Spleen (tissue), 11 donors: ENCODE results near the gene ADARB1. TPM values are rescaled to one million over a fixed set of nuclear protein-coding genes. Genes with fewer than 3 reads are reported as not detected.

Experiments used
- DNase-seq: peaks from one replicate; pipeline ENCODE4 v3.0.0-alpha.2; 2020
- H3K27ac ChIP-seq, 8 donors: fragments of 200-600 bp; sonication (generic) in 7 of 8; 1 replicate in 4 of 8; 2 replicates in 4 of 8; pipeline versions ENCODE4 v1.5.0 to v1.8.0; 2016 to 2021; ENCODE audit warnings: inconsistent platforms in 4 of 8, mild to moderate bottlenecking in 4 of 8, moderate library complexity in 1 of 8
- H3K27me3 ChIP-seq, 7 donors: fragments of 200-600 bp; sonication (generic) in 6 of 7; replicated peaks in 1 of 7; 1 replicate in 4 of 7; 2 replicates in 3 of 7; pipeline versions ENCODE4 v1.5.0 to v1.8.0; 2016 to 2021; ENCODE audit warnings: inconsistent platforms in 3 of 7, mild to moderate bottlenecking in 1 of 7
- H3K36me3 ChIP-seq, 6 donors: fragments of 200-600 bp; sonication (generic) in 5 of 6; 1 replicate in 4 of 6; 2 replicates in 2 of 6; pipeline versions ENCODE4 v1.5.0 to v1.8.0; 2016 to 2021; ENCODE audit warnings: inconsistent platforms in 2 of 6
- H3K4me1 ChIP-seq, 6 donors: fragments of 200-600 bp; sonication (generic) in 5 of 6; 1 replicate in 3 of 6; 2 replicates in 3 of 6; pipeline versions ENCODE4 v1.5.0 to v1.8.0; 2016 to 2021; ENCODE audit warnings: inconsistent platforms in 3 of 6
- H3K4me3 ChIP-seq, 8 donors: fragments of 200-600 bp; sonication (generic) in 7 of 8; 1 replicate in 4 of 8; 2 replicates in 4 of 8; pipeline versions ENCODE4 v1.5.0 to v1.8.0; 2016 to 2021; ENCODE audit warnings: inconsistent platforms in 4 of 8, mild to moderate bottlenecking in 4 of 8, moderate library complexity in 2 of 8
- H3K9me3 ChIP-seq, 8 donors: fragments of 200-600 bp; sonication (generic) in 7 of 8; 1 replicate in 4 of 8; 2 replicates in 4 of 8; pipeline versions ENCODE4 v1.5.0 to v1.8.0; 2016 to 2021; ENCODE audit warnings: inconsistent platforms in 4 of 8
- POLR2A ChIP-seq, 3 donors: fragments of 450-650 bp; IDR thresholded peaks; one replicate each; pipeline ENCODE4 v1.5.1; 2017; ENCODE audit warnings: antibody characterized with exemption in 3 of 3, mild to moderate bottlenecking in 1 of 3
- POLR2AphosphoS5 ChIP-seq, 3 donors: sonication (generic); formaldehyde crosslinking; IDR thresholded peaks; one replicate each; pipeline ENCODE4 v1.5.1; 2017; ENCODE audit warnings: antibody characterized with exemption in 3 of 3
- WGBS, 5 donors: extraction: QIAGEN DNeasy Blood & Tissue Kit in 3 of 5; methylation state at CpG; one replicate each; pipeline versions ENCODE4 v1.1.5 to v1.1.7; 2013 to 2018; 5-methylcytosine and 5-hydroxymethylcytosine counted together
- intact Hi-C: fragments of 100-400 bp; cut with DNase I; formaldehyde crosslinking; loops from one replicate; pipeline ENCODE4 v1.15.0; 2023; ENCODE audit warnings: low total_unique reads
- polyA plus RNA-seq, 3 donors: library from polyadenylated mRNA; stranded (reverse); fragments of 200-250 nt; gene quantifications; one replicate each; pipeline ENCODE4 v1.2.1, GENCODE V29; 2013
- total RNA-seq, 7 donors: library from RNA; depleted of rRNA in 3 of 7; stranded (reverse); fragments of >200 nt in 3 of 7; fragmentation: NEBNext Ultra II Directional in 4 of 7; extraction: Animal tissue kit (Norgen Biotek cat#: 25700) in 4 of 7; gene quantifications; one replicate each; pipeline versions ENCODE4 v1.1.0 to v1.2.1, GENCODE V29; 2016 to 2021
- TF ChIP-seq, protein P1 (sequence below), 11 experiments: fragments of 200-600 bp in 7 of 11; fragments of 450-650 bp in 4 of 11; sonication (generic) in 4 of 11; IDR thresholded peaks in 8 of 11; conservative IDR thresholded peaks in 3 of 11; 1 replicate in 7 of 11; 2 replicates in 4 of 11; pipeline versions ENCODE4 v1.4.0 to v1.8.0; 2016 to 2021; ENCODE audit warnings: antibody characterized with exemption in 11 of 11, inconsistent platforms in 4 of 11, mild to moderate bottlenecking in 1 of 11
- donor health status: healthy with polysubstance abuse.
- donor health status: DM: no; HTN: no; CAD: no; lungs with moderate emphysema.
- donor health status: DM: no; HTN: no; CAD: no.
- donor health status: Bipolar disorder and iron deficiency.
- donor health status: healthy.
- donor health status: DM: no; HTN: no; CAD: no.
- donor health status: DM: yes; HTN: yes; CAD: no.

Gene ADARB1
- total and polyA plus RNA-seq, 10 donors: 9.1 to 50.8 (median 29.0) TPM

DNA sequence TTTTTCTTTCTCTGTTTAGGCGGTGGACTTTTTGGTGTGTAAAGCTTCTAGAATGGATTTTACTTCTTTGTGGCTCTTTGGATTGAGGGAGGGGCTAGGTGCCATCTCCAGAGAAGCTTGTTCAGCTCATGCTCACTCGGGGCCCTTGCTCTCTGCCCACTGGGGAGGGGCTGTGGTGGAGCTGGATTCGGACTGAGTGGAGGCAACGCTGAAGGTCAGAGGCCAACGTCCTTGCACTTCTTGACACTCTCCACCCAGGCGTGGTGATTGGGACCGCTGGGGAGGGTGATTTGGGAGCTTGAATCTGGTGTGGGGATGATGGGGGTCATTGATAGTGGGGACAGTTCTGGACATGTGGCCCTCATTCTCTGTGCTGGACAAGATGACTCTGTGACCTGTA, 52.6 kb downstream of the ADARB1 start:
- intact Hi-C loops: loop anchor here (5.0 to 10.0 kb wide), 2 partner anchors 52 to 180 kb away; partner anchors contain the start of gene ADARB1
- Histone ChIP-seq H3K36me3 (peaks cover 0 to 4% (median 0%) of the 10 kb centered on the region in 6 donors), H3K4me1 (peaks cover 30 to 100% (median 89%) of the 10 kb centered on the region in 6 donors), H3K27me3 (no peaks in the 10 kb centered on the region), H3K4me3 (no peak overlapping the region), H3K27ac (no peak overlapping the region), H3K9me3 (no peaks in the 10 kb centered on the region)
- DNase-seq: no peak
- 79 to 92% (median 87%) methylated on average over 7 of the region's 7 CpGs for WGBS, 5 donors
- TF ChIP-seq, protein P1, sequence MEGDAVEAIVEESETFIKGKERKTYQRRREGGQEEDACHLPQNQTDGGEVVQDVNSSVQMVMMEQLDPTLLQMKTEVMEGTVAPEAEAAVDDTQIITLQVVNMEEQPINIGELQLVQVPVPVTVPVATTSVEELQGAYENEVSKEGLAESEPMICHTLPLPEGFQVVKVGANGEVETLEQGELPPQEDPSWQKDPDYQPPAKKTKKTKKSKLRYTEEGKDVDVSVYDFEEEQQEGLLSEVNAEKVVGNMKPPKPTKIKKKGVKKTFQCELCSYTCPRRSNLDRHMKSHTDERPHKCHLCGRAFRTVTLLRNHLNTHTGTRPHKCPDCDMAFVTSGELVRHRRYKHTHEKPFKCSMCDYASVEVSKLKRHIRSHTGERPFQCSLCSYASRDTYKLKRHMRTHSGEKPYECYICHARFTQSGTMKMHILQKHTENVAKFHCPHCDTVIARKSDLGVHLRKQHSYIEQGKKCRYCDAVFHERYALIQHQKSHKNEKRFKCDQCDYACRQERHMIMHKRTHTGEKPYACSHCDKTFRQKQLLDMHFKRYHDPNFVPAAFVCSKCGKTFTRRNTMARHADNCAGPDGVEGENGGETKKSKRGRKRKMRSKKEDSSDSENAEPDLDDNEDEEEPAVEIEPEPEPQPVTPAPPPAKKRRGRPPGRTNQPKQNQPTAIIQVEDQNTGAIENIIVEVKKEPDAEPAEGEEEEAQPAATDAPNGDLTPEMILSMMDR (IDR thresholded peaks at IDR 0.05 in 8 of 11, conservative IDR thresholded peaks at IDR 0.05 in 3 of 11): no peak
- no peak for TF ChIP-seq POLR2A (IDR thresholded peaks at IDR 0.05)
- no peak for TF ChIP-seq POLR2AphosphoS5 (IDR thresholded peaks at IDR 0.05)

DNA sequence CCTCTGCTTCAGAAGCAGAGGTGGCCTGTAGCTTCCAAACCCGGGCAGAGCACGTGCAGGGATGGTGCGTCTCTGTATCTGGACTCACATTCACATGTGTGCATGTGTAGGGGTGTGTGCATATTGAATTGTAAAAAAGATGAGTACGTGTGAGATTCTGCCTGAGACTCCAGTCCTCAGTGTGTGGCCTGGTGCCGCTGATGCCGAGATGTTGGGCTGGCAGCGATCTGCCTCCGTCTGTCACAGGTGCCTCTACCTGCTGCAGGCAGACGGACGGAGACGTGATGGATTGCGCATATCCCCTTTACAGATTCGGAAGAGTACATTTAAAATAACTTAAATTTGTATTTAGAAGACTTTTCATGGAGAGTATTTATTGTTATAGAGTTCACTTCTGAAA, 53.6 kb downstream of the ADARB1 start:
- H3K4me3 ChIP-seq: no peak overlapping the region
- intact Hi-C loops: loop anchor here (5.0 to 10.0 kb wide), 2 partner anchors 53 to 181 kb away; partner anchors contain the start of gene ADARB1
- TF ChIP-seq POLR2AphosphoS5 (IDR thresholded peaks at IDR 0.05): no peak
- TF ChIP-seq, protein P1 (IDR thresholded peaks at IDR 0.05 in 8 of 11, conservative IDR thresholded peaks at IDR 0.05 in 3 of 11): no peak
- WGBS, 5 donors: 90 to 97% (median 94%) methylated on average over 13 of the region's 13 CpGs
- H3K27me3 ChIP-seq: no peaks in the 10 kb centered on the region
- no peak for DNase-seq
- no peaks in the 10 kb centered on the region for H3K9me3 ChIP-seq
- peaks cover 0 to 4% (median 0%) of the 10 kb centered on the region in 6 donors for H3K36me3 ChIP-seq
- peaks cover 30 to 100% (median 88%) of the 10 kb centered on the region in 6 donors for H3K4me1 ChIP-seq
- no peak overlapping the region for H3K27ac ChIP-seq

DNA sequence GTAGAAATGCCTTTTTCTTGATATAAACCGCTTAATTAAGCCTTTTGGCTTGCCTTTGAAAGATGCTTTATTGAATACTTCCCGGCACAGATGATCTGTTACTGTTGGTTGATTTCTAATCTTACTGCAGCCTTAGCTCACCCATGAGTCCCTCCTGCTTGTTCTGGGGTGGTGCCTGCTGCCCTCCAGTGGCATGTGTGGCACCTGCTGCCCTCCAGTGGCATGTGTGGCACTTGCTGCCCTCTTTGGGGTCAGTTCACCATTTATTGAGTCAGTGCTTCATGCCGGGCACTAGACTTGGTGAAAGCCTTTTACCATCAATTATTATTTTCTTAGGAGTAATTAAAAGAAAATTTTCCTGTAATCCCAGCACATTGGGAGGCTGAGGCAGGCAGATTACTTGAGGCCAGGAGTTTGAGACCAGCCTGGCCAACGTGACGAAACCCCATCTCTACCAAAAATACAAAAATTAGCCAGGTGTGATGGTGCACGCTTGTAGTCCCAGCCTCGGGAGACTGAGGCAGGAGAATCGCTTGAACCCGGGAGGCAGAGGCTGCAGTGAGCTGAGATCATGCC, 54.3 kb downstream of the ADARB1 start:
- Histone ChIP-seq H3K27ac (peak overlapping the region in 3 of 8 donors; percentile 6 to 72 (median 65)), H3K9me3 (no peaks in the 10 kb centered on the region), H3K4me1 (peaks cover 33 to 99% (median 85%) of the 10 kb centered on the region in 6 donors), H3K4me3 (no peak overlapping the region), H3K27me3 (no peaks in the 10 kb centered on the region), H3K36me3 (peaks cover 0 to 4% (median 0%) of the 10 kb centered on the region in 6 donors)
- TF ChIP-seq POLR2A (IDR thresholded peaks at IDR 0.05): no peak
- TF ChIP-seq, protein P1 (IDR thresholded peaks at IDR 0.05 in 8 of 11, conservative IDR thresholded peaks at IDR 0.05 in 3 of 11): peak; percentile 86 to 96 (median 94)
- peak in 2 of 3 donors; percentile 65 to 74 for TF ChIP-seq POLR2AphosphoS5 (IDR thresholded peaks at IDR 0.05)
- WGBS, 5 donors: 58 to 71% (median 59%) methylated on average over 9 of the region's 9 CpGs
- DNase-seq: peak; percentile 93
- intact Hi-C loops: loop anchor here (5.0 to 10.0 kb wide), 2 partner anchors 54 to 181 kb away; partner anchors contain the start of gene ADARB1

DNA sequence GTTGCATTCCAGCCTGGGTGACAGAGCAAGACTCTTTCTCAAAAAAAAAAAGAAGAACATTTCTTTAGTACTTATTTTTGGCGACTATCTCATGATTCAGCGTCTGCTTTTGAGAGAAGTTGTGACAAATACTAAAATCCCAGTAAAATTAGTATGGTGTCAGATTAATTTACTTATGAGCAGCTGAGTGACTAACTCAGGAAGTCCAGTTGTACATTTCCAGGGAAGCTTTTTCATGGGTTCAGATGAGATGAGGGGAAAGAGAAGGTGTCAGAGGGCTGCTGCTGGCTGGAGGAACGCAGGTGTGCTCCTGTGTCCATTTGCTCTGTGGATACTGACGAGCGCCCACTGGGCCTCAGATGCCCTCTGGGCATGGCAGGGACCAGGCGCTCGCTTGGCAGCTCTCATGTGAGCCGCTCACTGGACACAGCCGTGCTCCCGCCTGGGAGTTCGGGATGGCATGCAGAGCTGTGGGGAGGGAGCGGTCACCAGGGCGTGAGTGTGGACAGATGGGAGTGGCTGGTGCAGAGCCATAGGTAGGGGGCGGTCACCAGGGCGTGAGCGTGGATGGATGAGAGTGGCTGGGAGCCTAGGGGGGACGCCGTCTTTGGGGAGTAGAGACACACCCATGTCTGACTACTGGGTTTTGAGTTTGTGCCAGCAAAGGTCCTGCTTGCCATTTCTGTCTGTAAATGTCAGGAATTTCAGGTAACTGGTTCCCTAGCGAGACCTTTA, 55.0 kb downstream of the ADARB1 start:
- H3K9me3 ChIP-seq: no peaks in the 10 kb centered on the region
- TF ChIP-seq, protein P1 (IDR thresholded peaks at IDR 0.05 in 8 of 11, conservative IDR thresholded peaks at IDR 0.05 in 3 of 11): no peak
- TF ChIP-seq POLR2A (IDR thresholded peaks at IDR 0.05) (no peak), POLR2AphosphoS5 (IDR thresholded peaks at IDR 0.05) (no peak)
- H3K36me3 ChIP-seq: peaks cover 0 to 4% (median 0%) of the 10 kb centered on the region in 6 donors
- WGBS, 5 donors: 82 to 87% (median 84%) methylated on average over 19 of the region's 19 CpGs
- H3K4me3 ChIP-seq: no peak overlapping the region
- intact Hi-C loops: loop anchor here (5.0 to 10.0 kb wide), 2 partner anchors 55 to 182 kb away; partner anchors contain the start of gene ADARB1
- peak; percentile 69 for DNase-seq
- H3K4me1 ChIP-seq: peaks cover 33 to 92% (median 82%) of the 10 kb centered on the region in 6 donors
- peak overlapping the region in 6 of 8 donors; percentile 2 to 72 (median 50) for H3K27ac ChIP-seq
- H3K27me3 ChIP-seq: no peaks in the 10 kb centered on the region
